HCT116 (cell line): Measurements from ENCODE around the gene KRT83. TPM values are rescaled to one million over a fixed set of nuclear protein-coding genes. Genes with fewer than 3 reads are reported as not detected.

ENCODE experiments used
- ATAC-seq: fragments of 200-7000 bp; cut with Tn5 transposase; 2 replicates; pipeline ENCODE4 v1.9.1; 2020; ENCODE audit warnings: mild to moderate bottlenecking, moderate library complexity
- BruUV-seq: library from RNA; stranded (reverse); fragments of 400-500 nt; replicated peaks from 2 replicates; lab custom pipeline; 2021; lab: Mats Ljungman, UMichigan
- CTCF ChIA-PET: fragments of 300-600 bp; sonication (Branson Sonifier 250); formaldehyde crosslinking; loops from one replicate; lab custom pipeline; 2021; ENCODE audit warnings: antibody characterized with exemption; lab: Charles Lee
- POLR2A ChIA-PET: fragments of 300-600, 350-600 bp; sonication (Branson Sonifier 250); formaldehyde crosslinking; loops from one replicate; lab custom pipeline; 2021; ENCODE audit warnings: antibody characterized with exemption; lab: Charles Lee
- RAD21 ChIA-PET, 2 experiments: fragments of 300-600 bp; sonication (Branson Sonifier 250); formaldehyde crosslinking; loops; one replicate each; lab custom pipeline; 2023; ENCODE audit warnings: low total read pairs in 2 of 2; ENCODE audit not compliant: uncharacterized antibody in 2 of 2, unreplicated experiment in 2 of 2, low non-redundant PET in 1 of 2; lab: Charles Lee
- DNase-seq: peaks from one replicate; pipeline ENCODE4 v3.0.0-alpha.2; 2010; ENCODE audit warnings: low read depth, low spot score
- H2AFZ ChIP-seq: fragments of 200-600 bp; shearing (Covaris generic), sonication (generic); 2 replicates; pipeline ENCODE4 v1.6.1; 2017; ENCODE audit warnings: low read depth, mixed run types, mixed read lengths, antibody characterized with exemption, low read length; ENCODE audit not compliant: poor library complexity, severe bottlenecking
- H3K27ac ChIP-seq: 2 replicates; pipeline ENCODE4 v1.5.1; 2012; ENCODE audit warnings: low read depth, low read length
- H3K27me3 ChIP-seq: fragments of 200-600 bp; sonication (generic); 2 replicates; pipeline ENCODE4 v1.6.1; 2016; ENCODE audit warnings: mixed run types, low read length, mixed read lengths; ENCODE audit not compliant: insufficient read depth
- H3K36me3 ChIP-seq, 2 experiments: fragments of 200-500 bp in 1 of 2; fragments of 200-600 bp in 1 of 2; sonication (Bioruptor generic) in 1 of 2; sonication (generic) in 1 of 2; 2 replicates each; pipeline versions ENCODE4 v1.5.1 to v1.6.1; 2014 to 2016; ENCODE audit warnings: low read length in 2 of 2, inconsistent platforms in 1 of 2, mixed read lengths in 1 of 2, mixed run types in 1 of 2; ENCODE audit not compliant: insufficient read depth in 2 of 2, control insufficient read depth in 1 of 2
- H3K4me1 ChIP-seq, 2 experiments: fragments of 200-600 bp in 1 of 2; sonication (generic) in 1 of 2; 2 replicates each; pipeline versions ENCODE4 v1.5.1 to v1.6.1; 2012 to 2017; ENCODE audit warnings: low read length in 2 of 2, inconsistent platforms in 1 of 2, mild to moderate bottlenecking in 1 of 2, mixed read lengths in 1 of 2, mixed run types in 1 of 2, moderate library complexity in 1 of 2; ENCODE audit not compliant: insufficient read depth in 2 of 2, control insufficient read depth in 1 of 2
- H3K4me2 ChIP-seq: fragments of 200-600 bp; sonication (generic); 2 replicates; pipeline ENCODE4 v1.6.1; 2017; ENCODE audit warnings: mixed run types, low read length, mixed read lengths
- H3K4me3 ChIP-seq, 2 experiments: fragments of 200-600 bp in 1 of 2; sonication (generic) in 1 of 2; replicated peaks in 1 of 2; 2 replicates each; pipeline ENCODE4 v1.5.1; 2011 to 2016; ENCODE audit warnings: low read length in 2 of 2, control low read depth in 1 of 2, low read depth in 1 of 2, mild to moderate bottlenecking in 1 of 2, mixed read lengths in 1 of 2, mixed run types in 1 of 2
- H3K79me2 ChIP-seq: fragments of 200-600 bp; sonication (generic); 2 replicates; pipeline ENCODE4 v1.6.1; 2017; ENCODE audit warnings: mild to moderate bottlenecking, mixed run types, low read length, moderate library complexity, mixed read lengths; ENCODE audit not compliant: insufficient read depth
- H3K9ac ChIP-seq: fragments of 200-600 bp; sonication (generic); 2 replicates; pipeline ENCODE4 v1.6.1; 2016; ENCODE audit warnings: low read length, mixed read lengths
- H3K9me2 ChIP-seq: fragments of 200-600 bp; sonication (generic), shearing (Covaris generic); 2 replicates; pipeline ENCODE4 v1.6.1; 2017; ENCODE audit warnings: mixed run types, mild to moderate bottlenecking, moderate library complexity; ENCODE audit not compliant: insufficient read depth
- H3K9me3 ChIP-seq, 2 experiments: fragments of 200-500 bp in 1 of 2; fragments of 200-600 bp in 1 of 2; sonication (Bioruptor generic) in 1 of 2; sonication (generic) in 1 of 2; 2 replicates each; pipeline ENCODE4 v1.6.1; 2014 to 2017; ENCODE audit warnings: low read length in 2 of 2, mixed read lengths in 2 of 2, inconsistent platforms in 1 of 2, low read depth in 1 of 2, mild to moderate bottlenecking in 1 of 2, mixed run types in 1 of 2, moderate library complexity in 1 of 2; ENCODE audit not compliant: control insufficient read depth in 1 of 2, insufficient read depth in 1 of 2
- H4K20me1 ChIP-seq: fragments of 200-600 bp; sonication (generic), shearing (Covaris generic); 2 replicates; pipeline ENCODE4 v1.6.1; 2017; ENCODE audit warnings: mixed run types, mild to moderate bottlenecking, moderate library complexity; ENCODE audit not compliant: insufficient read depth
- CEBPB ChIP-seq: IDR thresholded peaks from 2 replicates; pipeline ENCODE4 v1.6.1; 2012; ENCODE audit warnings: low read depth
- ELF1 ChIP-seq: IDR thresholded peaks from 2 replicates; pipeline ENCODE4 v1.6.1; 2012; ENCODE audit warnings: low read depth, borderline replicate concordance
- EZH2phosphoT487 ChIP-seq: fragments of 200-600 bp; IDR thresholded peaks from 2 replicates; pipeline ENCODE4 v1.6.1; 2018; ENCODE audit warnings: antibody characterized with exemption, borderline replicate concordance
- POLR2AphosphoS5 ChIP-seq: IDR thresholded peaks from 2 replicates; pipeline ENCODE4 v1.6.1; 2011; ENCODE audit warnings: mild to moderate bottlenecking, low read depth, low read length, moderate library complexity
- RAD21 ChIP-seq: IDR thresholded peaks from 2 replicates; pipeline ENCODE4 v1.6.1; 2012; ENCODE audit warnings: low read depth, mild to moderate bottlenecking
- TCF7L2 ChIP-seq: IDR thresholded peaks from 2 replicates; pipeline ENCODE4 v1.7.0; 2011; ENCODE audit warnings: borderline replicate concordance, inconsistent platforms; ENCODE audit not compliant: insufficient read depth, insufficient read length; ENCODE audit errors: extremely low read depth
- ZBTB33 ChIP-seq: IDR thresholded peaks from 2 replicates; pipeline ENCODE4 v1.6.1; 2011; ENCODE audit warnings: mild to moderate bottlenecking, low read length, moderate library complexity; ENCODE audit not compliant: insufficient replicate concordance; ENCODE audit errors: extremely low read depth
- intact Hi-C: fragments of 100-400 bp; cut with micrococcal nuclease; formaldehyde crosslinking; loops from 2 replicates; pipeline ENCODE4 v1.10.0; 2022
- total RNA-seq: library from RNA; stranded (reverse); gene quantifications from one replicate; pipeline ENCODE4 v1.2.1, GENCODE V29; 2021; ENCODE audit not compliant: unreplicated experiment

KRT83 gene
- total RNA-seq, 1 experiment from 2014 or later: not detected

DNA sequence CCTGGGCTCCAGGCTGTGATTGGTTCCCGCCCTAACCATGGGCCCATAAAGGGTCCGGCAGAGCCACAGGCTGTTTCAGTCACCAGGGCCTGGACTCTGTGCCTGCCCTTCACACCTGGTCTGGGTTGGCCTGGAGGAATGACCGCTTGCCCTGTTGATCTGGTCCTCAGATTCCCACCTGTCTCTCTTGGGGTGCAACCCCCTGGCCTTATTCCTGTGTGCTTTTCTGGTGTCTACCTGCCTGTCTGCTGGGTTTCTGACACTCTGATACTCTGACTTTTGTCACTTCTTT lies 2.9 kb upstream of the KRT83 start:
- Histone ChIP-seq H3K36me3 (no peaks in the 10 kb centered on the region), H3K4me3 (no peak overlapping the region), H3K9me3 (no peaks in the 10 kb centered on the region), H3K27me3 (no peaks in the 10 kb centered on the region; the same call in 1 of the 2 replicates), H3K9me2 (no peaks in the 10 kb centered on the region), H3K9ac (no peak overlapping the region), H3K79me2 (no peaks in the 10 kb centered on the region), H3K4me1 (peaks cover 0 to 19% of the 10 kb centered on the region in 2 experiments; a peak in 2 of 4 replicates), H2AFZ (no peak overlapping the region), H3K27ac (no peak overlapping the region), H4K20me1 (no peaks in the 10 kb centered on the region), H3K4me2 (no peak overlapping the region)
- BruUV-seq: no TSS peak
- ChIA-PET POLR2A (no interaction called here), RAD21 (no interaction called here), CTCF (no interaction called here)
- DNase-seq (no peak), ATAC-seq (no peak)
- TF ChIP-seq ELF1: no peak
- TF ChIP-seq TCF7L2: no peak
- TF ChIP-seq ZBTB33: no peak
- intact Hi-C loops: no loop called here

- no peaks in the 10 kb centered on the region for H3K79me2 ChIP-seq
- intact Hi-C loops: no loop called here
- no peaks in the 10 kb centered on the region for H3K36me3 ChIP-seq
- no peak overlapping the region for H3K4me3 ChIP-seq
- no peak overlapping the region for H3K9ac ChIP-seq
- no peak for TF ChIP-seq POLR2AphosphoS5
- TF ChIP-seq CEBPB: no peak
- TF ChIP-seq EZH2phosphoT487: no peak
- no peak for TF ChIP-seq RAD21
- H3K27ac ChIP-seq: no peak overlapping the region
- RAD21 ChIA-PET: no interaction called here
- H3K9me2 ChIP-seq: no peaks in the 10 kb centered on the region
- peaks cover 0 to 19% of the 10 kb centered on the region in 2 experiments; a peak in 2 of 4 replicates for H3K4me1 ChIP-seq
- POLR2A ChIA-PET: no interaction called here
- no peaks in the 10 kb centered on the region for H4K20me1 ChIP-seq
- no peaks in the 10 kb centered on the region for H3K9me3 ChIP-seq
- BruUV-seq: no TSS peak
- H3K4me2 ChIP-seq: no peak overlapping the region
- DNase-seq: no peak
- H3K27me3 ChIP-seq: no peaks in the 10 kb centered on the region; the same call in 1 of the 2 replicates
- ATAC-seq: no peak
- CTCF ChIA-PET: no interaction called here
- H2AFZ ChIP-seq: no peak overlapping the region
These were observed 2.4 kb upstream of the KRT83 start for GRCh38 chr12:52323416-52324152.
